NCI-H1105 treated with DMSO at 0.1 percent for 48 hours (cell line): ENCODE measurements around the gene SEC61B.

Experiments used
- DNase-seq: peaks from one replicate; lab custom pipeline; 2025; lab: John Stamatoyannopoulos, UW

Gene SEC61B

DNA sequence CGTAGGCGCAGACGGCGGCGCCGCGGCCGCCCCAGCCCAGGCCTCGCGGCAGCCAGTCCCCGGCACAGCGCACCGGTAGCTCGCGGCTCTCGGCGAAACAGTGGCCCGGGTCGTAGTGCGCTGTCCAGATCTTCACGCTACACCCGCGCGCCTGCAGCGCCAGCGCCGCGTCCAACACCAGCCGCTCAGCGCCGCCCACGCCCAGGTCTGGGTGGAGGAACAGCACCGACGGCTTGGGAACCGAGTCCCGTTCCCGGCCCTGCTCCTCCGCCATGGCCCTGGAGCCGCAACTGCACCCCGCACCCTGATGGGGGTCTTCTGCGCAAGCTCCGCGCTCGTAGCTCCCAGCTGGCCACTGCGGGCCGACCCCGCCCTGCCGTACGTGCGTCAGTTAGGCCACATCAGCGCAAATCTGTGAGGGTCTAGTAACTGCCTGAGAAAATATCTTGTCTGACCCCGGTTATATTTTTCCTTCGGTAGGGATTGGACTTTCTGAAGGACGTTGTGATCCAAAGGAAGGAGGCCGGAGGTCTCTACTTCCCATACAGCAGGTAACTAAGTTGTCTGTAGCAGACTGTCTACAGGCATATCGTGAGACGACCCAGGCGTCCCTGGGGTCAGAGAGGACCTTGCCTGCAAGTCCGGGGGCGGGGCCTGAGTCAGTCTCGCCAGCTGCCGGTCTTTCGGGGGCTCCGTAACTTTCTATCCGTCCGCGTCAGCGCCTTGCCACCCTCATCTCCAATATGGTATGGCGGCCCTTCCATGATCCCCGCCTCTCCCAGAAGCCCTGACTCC, at the start of gene SEC61B, which contains the start of gene ALG2:
Gene SEC61B, plus strand, starts transcription at position 662 of the 795 bp plus-strand sequence. Its CDS starts 82 bp downstream, at position 744.
Gene ALG2, minus strand, starts transcription at position 322 of the 795 bp plus-strand sequence. Its CDS starts 48 bp downstream, at position 274.
- peak; percentile 95 for DNase-seq

DNA sequence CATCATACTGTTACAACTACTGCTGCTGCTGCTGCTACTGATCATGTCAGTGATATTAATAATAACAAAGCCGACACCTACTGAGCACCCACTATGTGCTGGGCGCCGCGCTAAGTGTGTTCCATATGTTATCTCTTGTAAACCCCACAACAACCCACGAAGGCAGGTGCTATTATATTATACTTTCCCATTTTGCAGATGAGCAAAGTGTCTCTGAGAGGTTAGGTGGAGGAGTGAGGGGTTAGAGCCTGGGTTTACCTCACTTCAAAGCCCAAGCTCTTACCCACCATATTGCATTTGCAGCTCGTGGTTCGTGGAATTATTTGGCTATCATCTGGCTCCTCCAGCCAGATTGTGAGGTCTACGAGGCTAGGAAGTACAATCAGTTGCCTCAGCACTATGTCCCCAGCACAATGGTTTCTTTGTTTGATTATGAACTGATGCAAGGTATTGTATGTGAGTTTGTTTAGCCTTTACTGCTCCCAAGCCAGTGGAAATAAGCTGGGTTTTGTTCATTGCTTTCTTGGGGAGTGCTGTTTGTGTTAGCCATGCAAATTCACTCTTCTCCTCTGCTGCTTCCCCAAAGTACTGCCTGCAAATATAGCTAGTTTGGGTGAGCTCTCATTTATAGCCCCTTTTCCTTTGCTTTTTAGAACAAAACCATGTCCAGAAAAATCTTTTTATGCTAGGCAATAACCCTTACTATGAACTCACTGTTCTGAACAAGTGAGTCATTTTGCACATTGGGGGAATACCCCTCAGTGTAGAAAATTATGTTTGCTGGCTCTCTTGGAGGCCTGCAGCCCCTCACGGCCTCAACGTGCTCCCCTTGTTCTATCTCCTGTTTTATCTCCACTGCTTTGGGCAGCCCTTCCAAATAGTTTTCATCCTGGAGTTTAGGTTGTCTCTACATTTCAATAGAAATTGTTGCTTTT, 48.2 kb upstream of the SEC61B start:
- no peak for DNase-seq

DNA sequence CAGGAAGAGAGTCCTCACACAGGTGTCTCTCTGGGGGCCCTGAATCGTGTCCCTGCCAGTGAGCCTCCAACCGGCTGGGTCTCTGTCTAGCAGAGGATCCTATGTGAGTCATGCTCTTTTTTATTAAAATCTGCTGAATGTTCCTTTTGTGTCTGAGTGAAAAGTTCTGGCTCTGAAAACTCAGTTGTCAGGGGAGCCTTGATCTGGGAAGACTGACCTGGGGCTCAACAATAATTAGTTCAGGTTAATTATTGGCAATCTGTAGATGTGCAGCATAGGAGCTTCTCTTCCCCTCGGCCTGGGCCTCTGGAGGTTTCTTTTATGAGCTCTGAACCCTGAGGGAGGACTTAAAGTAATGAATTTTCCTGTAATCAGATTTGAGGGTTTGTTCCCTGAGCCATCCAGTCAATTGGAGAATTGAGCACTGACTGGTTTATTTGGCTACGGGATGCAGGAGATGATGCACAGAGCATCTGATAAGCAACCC, 45.5 kb upstream of the SEC61B start:
- no peak for DNase-seq

DNA sequence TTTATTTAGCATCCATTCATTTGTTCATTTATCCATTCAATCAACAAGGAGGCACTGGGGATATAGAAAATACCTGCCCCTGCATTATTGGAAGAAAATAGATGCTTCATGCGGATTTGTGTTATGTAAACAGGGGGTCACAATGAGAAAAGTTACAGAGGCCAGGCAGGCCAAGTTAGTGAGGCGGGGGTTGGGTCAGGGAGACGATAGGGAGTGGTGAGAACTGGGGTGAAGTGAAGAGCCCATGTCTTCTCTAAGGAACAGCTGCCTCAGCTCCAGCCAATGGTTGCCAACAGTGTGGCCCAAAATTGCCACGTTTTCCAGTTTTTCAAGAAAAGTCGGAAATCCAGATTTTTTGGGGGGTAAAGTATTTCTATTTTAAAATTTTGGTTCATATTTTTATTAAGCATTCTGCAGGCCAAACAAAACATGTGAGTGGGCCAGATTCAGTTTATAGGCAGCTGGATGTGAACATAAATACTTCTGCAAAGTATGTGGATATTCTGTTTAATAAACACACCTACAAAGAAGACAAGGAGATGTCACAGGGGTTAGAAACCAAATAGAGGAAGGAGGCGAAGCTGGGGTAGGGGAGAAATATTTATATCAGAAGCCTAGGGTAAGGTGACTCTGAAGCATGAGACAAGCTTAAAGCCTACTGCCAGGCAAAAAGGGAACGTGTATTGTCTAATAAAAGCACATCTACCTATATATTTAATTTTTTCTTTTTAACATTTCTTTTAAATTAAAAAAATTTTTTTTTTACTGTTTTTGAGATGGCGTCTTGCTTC, 44.3 kb upstream of the SEC61B start:
- no peak for DNase-seq

DNA sequence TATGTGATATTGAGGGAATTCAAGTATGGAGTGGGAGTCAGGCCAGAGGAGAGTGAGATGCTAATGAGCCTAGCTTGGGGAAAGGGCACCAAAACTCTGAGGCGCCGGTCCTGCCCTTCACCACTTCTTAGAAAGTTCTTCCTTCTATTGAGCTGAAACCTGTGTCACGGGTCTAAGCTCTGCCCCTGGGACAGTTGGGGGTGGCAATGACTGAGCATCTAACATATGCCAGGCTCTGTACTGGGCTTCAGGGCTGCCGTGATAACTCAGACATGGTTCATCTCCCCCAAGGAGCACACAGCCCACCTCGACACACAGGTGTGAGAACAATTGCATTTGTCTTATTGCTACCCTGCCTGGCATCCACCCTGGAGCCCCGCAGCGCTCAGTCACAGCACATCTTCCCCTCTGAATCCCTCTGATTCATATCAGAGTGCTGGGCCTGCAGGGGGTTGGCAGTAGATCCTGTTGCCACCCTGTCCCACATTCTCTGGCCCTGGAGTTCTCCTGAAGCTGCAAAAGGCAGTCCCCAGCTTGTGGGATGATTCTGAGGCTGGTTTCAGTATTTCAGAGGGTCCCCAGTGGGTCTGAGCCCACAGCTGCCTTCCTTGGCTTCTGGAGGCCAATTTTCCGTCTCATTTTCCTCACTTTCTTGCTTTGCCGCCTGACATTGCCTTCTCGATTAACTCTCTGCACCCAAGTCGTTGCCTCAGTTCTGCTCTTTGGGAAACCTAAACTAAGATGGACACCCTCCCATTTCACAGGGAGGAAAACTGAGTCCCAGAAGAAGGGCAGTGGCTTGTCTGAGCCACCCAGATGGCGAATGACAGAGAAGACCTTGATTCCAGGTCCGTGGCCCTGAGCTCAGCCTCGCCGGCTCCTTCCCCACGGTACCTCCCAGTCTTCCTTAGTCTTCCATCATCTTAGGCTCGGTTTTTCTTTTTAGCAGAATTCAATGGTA, 42.9 kb upstream of the SEC61B start:
- DNase-seq: no peak

DNA sequence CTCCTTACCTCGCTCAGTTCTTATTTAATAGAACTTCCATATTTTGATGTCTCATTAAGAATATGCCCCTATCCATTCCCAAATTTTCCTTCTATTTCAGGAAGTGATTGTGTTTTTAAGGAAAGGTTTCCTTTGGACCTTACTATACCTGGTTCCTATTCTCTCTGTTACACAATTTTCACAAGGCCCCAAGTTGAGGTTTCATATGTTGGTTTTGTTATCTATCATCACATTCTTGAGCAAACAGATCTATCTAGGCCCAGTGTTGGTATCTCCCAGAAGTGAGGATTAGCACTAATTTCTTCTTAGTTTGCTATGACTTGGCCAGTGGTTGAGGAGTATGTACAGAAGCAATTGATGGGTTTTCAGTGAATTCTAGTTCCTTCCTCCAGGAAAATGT, 41.9 kb upstream of the SEC61B start:
- no peak for DNase-seq

DNA sequence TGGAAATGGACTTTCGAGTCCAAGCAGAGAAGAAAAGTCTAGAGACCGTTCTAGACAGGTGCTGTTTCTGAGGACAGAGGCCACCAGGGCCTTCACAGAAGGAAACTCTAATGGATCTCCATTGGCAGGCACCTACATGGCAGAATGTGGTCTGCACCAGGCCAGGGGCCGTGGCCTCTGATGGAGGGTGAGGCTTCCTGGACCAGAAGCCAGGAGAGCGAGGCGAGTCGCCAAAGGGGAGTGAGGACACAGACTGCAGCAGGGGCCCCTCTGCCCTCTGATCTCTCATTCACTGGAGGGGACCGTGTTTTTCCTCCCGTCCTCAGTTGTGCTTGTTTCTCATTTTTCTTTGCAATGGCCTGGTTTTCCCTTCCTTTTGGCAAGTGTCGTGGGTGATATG, 41.4 kb upstream of the SEC61B start:
- DNase-seq: no peak

DNA sequence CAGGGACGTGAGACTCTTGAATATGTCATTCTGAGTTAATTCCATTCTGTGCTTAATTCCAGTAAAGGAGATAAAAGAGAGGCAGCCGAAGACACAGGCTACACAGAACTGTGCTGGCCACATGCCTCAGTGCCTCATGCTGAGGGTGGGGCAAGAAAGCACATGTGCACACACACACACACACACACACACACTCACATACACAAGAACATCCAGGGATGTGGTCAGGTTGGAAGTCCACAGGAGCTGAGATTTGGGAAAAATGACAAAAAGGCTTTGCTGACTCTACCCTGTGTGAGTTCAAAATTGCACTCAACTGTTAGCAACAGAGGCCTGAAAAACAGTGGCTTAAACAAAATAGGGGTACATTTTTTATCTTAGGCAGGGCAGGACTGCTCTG, 40.9 kb upstream of the SEC61B start:
- DNase-seq: no peak

DNA sequence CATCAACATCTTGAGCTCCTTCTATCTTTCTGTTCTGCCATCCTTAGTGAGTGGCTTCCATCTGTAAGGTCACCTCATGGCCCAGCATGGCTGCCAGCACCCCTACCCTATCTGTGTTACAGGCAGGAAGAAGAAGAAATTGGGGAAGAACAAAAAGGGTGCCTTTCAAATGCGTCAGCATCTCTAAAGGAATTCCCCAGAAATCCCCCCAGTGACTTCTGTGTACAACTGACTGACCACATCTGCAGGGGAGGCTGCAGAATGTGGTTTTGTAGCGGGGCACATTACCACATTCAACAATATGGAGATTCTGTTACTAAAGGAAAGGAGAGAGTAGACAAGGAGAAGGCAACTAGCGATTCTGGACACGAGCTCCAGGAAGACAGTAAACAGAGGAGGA, 40.5 kb upstream of the SEC61B start:
- DNase-seq: no peak

DNA sequence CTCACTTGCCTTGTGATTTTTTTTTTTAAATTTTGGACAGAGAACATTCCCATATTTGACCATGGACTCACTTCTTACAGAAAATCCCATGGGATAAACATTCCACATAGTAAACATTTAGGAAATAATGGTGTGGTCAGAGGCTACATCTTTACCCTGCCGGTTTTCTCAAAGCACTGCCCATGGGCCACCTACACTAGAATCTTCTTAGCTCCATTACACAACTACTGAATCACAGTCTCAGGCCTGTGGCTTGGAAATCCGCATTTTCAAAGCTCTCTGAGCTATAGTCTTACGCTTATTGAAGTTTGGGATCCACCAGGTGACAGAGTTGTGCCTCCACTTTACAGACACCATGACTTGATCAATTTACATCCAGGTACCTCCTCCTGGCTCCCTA, 39.7 kb upstream of the SEC61B start:
- no peak for DNase-seq

DNA sequence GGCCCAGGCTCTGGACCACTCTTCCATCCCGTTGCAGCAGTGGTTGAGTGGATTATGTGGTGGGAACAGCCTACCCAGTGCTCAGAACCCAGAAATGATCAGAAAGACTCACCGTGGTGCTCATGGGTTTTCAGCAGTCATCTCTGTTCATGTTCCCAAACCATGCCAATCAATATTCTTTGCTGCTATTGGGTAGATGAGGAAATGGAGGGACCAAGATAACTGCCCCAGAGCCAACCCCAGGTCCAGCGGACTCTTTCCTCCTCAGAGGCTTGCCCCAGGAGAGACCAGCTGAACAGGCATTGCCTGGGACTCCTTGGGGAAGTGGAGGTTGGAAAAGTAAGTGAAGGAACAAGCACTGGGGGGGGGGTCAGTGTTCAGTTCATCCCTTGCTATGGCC, 38.5 kb upstream of the SEC61B start:
- no peak for DNase-seq

DNA sequence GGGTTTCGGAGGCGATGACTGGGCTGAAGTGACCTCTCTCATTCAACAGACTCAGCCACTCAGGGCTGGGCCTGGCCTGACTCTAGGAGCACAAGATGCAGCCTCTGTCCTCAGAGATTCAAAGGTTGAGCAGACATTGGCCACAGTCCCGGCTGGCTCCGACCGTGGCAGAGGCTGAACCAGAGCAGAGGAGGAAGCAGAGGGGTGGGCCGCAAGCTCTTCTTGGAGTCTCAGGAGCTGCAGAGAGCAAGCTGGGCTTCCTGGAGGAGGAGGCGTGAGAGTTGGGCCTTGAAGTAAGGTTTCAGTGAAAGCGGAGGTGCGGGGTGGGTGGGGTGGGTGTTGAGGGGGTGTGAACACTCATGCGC, 38.0 kb upstream of the SEC61B start:
- DNase-seq: no peak

DNA sequence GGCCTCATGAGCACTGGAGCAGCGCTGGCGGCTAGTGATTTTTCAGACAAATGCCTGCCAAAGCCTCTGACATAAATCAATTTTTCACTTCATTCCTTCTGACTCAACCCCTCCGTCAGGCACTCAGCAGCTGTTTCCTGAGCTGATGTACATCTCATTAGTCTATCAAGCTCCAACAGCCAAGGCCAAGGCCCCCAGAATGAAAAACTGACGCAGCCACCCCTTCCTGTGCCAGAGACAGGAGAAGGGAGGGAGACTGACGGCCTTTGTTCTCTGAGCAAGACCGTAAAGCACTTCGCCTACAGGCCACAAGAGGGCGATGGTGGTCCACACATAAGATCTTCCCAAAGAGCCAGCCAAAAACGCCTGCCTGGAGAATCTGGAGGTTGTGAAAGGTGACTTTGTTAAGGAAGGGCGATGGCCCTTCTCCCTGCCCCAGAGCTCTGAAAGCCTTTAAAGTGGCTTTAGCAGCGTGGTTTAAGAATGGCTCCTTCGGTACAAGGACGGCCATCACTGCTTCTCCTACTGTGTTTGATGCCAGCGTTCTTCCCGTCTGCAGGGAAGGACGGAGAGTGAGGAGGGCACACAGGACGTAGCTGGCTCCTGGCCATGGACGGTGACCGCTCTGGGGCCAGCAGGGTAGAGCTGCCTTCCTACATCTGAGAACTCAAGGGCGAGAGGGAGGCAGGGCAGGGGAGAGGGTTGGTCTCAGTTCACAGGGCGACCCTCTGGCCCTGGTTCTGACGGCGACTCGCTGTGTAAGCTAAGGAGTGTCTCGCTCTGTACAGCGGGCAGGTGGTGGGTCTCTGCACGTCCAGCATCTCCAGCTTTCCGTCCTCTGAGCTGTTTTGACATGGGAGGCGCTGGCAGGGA, 37.4 kb upstream of the SEC61B start:
- peak; percentile 82 for DNase-seq

DNA sequence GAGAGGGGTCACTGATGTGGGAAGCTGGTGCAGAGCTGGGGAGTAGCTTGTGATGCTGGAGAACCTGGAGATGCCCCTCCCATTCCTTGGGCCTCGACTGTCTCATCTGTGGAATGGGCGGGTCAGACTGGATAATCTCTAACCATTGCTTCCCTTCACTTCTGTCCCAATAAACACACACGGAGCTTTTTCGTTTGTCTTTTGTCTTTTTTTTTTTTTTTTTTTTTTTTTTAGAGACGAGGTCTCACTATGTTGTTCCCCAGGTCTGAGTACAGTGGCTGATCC, 36.8 kb upstream of the SEC61B start:
- no peak for DNase-seq

DNA sequence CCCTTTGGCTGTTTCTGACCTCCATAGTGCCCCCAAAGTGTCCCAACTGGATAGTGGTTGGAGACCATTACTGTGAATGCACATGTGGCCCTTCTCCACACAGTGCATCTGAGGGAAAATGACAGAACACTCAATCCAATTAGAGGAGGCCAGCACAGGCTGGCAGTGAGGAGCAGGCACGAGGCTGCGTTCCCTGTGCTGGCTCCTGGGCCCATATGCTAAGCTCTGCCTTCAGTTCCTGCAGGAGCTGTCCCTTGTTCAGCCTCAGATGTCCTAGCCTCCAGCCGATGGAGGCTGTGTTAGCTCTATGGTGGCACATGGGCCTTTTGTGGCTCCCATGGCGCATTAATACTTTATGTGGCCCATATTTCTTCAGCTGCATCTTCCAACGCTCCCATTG, 36.1 kb upstream of the SEC61B start:
- DNase-seq: no peak

DNA sequence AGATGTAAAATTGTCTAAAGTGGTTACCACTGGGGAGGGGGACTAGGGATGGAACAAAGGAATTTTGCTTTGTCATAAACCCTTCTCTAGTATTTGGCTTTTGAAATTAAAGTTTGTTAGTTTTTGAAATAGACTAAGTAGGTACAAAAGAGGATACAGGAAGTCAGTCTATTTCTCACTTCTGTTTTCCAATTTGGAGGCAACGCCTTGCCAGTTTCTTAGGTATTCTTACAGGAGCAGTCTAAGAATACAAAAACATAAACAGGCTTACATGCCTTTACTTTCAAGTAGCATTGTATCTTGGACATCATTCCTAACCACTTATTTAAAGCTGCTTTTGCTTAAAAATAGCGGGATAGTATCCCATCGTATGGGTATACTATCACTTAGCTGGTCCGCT, 34.8 kb upstream of the SEC61B start:
- no peak for DNase-seq

DNA sequence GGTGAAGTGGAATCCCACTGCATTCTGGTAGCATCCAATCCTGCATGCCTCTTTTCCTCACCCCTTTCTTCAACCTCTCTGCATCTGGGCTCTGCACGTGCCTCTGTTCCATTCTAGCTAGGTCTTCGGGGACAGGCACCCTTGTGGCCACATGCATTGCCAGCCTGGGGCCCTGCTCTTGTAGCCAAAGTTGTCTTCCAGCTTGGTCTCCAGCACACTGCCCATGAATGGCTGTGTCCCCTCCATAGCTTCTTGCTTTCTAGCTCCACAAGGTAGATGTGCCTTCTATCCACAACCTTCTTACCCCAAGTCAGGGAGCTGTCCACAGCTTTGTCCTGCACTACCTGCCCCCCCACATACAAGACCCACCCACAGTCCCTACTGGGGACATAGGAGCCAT, 32.9 kb upstream of the SEC61B start:
- no peak for DNase-seq

DNA sequence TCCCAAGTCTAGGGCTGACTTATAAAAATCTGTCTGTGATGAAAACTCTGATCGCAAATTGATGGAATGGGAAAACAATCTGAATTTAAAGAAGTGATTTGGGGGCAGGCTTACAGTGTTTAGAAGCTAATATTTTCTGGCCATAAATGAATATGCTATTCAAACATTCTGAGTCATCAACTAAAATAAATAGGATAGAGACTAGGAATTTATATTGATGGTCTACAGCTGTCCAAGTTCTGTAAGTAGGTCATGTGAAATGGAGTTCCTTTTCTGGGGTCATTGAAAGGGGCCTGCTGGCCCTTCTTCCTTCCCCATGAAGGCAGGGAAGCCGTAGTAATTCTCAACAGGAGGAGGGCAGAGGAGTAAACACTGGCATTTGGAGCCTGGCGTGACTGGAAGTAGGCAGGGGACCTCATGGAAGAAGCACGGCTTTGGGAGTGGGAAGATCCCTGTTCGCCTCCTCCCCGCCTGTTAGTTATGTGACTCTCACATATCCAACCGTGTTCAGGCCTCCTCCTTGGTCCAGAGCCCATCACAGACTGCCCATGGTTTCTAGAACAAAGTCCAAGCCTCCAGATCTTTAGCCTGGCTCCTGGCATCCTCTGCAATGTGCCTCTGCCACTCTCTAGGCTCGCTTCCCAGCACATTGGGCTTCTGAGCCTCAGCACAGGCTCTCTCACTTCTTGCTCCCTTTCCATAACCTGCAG, 32.0 kb upstream of the SEC61B start:
- no peak for DNase-seq

DNA sequence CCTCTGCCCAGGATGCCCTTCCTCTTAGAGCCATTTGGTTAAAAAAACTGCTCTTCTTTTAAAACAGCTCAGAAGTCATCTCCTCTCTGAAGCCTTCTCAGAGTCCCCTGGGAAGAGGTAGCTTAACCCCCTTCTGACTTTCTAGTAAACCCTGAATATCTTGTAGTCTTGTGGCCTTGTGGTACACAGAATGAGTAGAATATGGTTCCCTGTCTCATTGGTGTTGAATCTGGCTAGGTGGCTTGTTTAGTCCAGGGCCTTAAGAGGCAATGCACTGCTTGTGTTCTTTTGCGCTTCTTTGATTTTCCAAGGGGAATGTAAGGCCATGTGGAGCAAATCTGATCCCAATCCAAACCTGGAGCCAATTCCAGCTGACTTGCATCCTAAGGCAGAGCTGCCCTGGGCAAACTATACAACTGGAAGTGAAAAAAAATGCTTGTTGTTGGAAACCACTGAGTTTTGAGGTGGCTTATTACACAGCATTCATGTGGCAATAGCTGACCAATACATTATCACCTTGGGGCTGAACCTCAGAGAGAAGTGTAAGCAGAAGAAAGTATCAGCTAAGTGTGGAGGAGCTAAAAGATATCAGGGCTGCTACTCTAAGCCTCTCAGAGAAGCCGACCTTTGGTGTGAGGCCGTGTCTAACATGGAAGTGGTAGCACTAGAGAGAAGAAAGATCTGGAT, 31.3 kb upstream of the SEC61B start:
- DNase-seq: no peak
